Retina (tissue), 1 donor: ENCODE results near the gene NDUFV1.
"Not testable (repeated sequence)": the region's sequence is repeated elsewhere in the genome, so short reads cannot be mapped to it uniquely, and the experiment has no call there.

Experiments
- DNase-seq: peaks from one replicate; pipeline ENCODE4 v3.0.0-alpha.2; 2016

NDUFV1 gene

GRCh38 chr11:67586568-67587250, 20.0 kb upstream of the NDUFV1 start:
- DNase-seq = no peak

- no peak for DNase-seq
These were observed 18.6 kb upstream of the NDUFV1 start for GRCh38 chr11:67588136-67588503.

GRCh38 chr11:67588899-67589415, 17.8 kb upstream of the NDUFV1 start:
- not testable (repeated sequence) for DNase-seq

- no peak for DNase-seq
These were observed 13.7 kb upstream of the NDUFV1 start for GRCh38 chr11:67592880-67593564.

GRCh38 chr11:67593565-67593905, 13.2 kb upstream of the NDUFV1 start:
- DNase-seq = no peak

GRCh38 chr11:67594480-67594879, 12.3 kb upstream of the NDUFV1 start:
- no peak for DNase-seq

- no peak for DNase-seq
These were observed 9.9 kb upstream of the NDUFV1 start for GRCh38 chr11:67596753-67597300.

GRCh38 chr11:67597458-67597857, 9.3 kb upstream of the NDUFV1 start:
- not testable (repeated sequence) for DNase-seq

- not testable (repeated sequence) for DNase-seq
These were observed 8.8 kb upstream of the NDUFV1 start for GRCh38 chr11:67597963-67598362.

- DNase-seq = no peak
These were observed 7.6 kb upstream of the NDUFV1 start for GRCh38 chr11:67599149-67599548.

- no peak for DNase-seq
These were observed 6.3 kb upstream of the NDUFV1 start for GRCh38 chr11:67600324-67601029.

- no peak for DNase-seq
These were observed 5.6 kb upstream of the NDUFV1 start for GRCh38 chr11:67601098-67601497.

GRCh38 chr11:67604119-67604518, 2.6 kb upstream of the NDUFV1 start:
- not testable (repeated sequence) for DNase-seq

GRCh38 chr11:67604815-67605214, 1.9 kb upstream of the NDUFV1 start:
- DNase-seq = no peak

GRCh38 chr11:67605231-67606011, 1.3 kb upstream of the NDUFV1 start:
- DNase-seq = no peak

GRCh38 chr11:67606093-67606491, 644 bp upstream of the NDUFV1 start:
- no peak for DNase-seq

- no peak for DNase-seq
These were observed 771 bp downstream of the NDUFV1 start for GRCh38 chr11:67607507-67607906.

- no peak for DNase-seq
These were observed 1.8 kb downstream of the NDUFV1 start for GRCh38 chr11:67608486-67608885.

GRCh38 chr11:67609316-67609715, 2.6 kb downstream of the NDUFV1 start:
- DNase-seq = no peak

- DNase-seq = no peak
These were observed 3.6 kb downstream of the NDUFV1 start for GRCh38 chr11:67610302-67610868.

GRCh38 chr11:67611165-67611564, 4.4 kb downstream of the NDUFV1 start:
- DNase-seq = no peak
